ENCODE data around the gene ITPK1.

The ITPK1 gene

DNA sequence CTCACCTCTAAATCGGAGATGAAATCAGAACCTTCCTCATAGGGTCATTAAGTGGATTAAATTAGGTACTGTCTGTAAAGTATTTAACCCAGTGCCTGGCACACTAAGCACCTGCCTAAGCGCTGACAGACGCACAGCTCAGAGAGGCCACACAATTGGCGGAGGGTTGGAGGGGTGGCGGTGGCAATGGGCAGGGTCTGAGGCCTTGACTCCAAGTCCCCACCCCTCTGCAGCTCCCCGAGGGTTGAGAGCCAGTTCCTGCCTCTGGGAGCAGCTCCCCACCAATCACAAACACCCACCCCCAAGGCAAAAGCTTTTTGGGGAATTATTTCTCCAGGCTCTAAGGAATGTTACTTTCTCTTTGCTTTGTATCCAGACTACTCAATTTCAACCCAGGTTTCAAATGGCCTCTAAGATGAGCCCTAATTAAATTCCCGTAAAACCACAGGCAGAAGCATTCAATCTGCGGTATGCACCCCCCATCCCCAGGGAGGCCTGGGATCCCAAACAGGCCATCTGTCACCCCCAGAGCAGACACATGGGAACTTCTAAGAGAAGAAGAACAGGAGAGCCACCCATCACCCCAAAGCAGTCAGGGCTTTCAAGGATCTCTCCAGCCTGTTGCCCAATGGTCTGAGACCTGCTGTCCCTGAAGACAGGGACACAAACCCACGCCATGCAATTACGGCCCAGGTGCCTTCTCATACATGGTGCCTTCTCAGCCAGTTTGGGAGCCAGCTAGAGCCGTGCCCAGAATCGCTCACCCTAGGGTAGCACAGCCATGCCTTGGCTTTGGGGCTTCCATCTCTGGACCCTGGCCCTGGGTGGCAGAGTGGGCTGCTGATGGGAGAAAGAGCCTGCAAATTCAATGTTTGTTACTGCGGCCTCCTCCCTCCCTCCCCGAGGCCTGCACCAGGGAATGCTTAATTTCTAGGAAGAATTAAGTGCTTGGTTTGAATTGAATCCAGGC lies 126.7 kb downstream of the ITPK1 start:
- DNase-seq (ENCODE audit: low spot score) = no peak

DNA sequence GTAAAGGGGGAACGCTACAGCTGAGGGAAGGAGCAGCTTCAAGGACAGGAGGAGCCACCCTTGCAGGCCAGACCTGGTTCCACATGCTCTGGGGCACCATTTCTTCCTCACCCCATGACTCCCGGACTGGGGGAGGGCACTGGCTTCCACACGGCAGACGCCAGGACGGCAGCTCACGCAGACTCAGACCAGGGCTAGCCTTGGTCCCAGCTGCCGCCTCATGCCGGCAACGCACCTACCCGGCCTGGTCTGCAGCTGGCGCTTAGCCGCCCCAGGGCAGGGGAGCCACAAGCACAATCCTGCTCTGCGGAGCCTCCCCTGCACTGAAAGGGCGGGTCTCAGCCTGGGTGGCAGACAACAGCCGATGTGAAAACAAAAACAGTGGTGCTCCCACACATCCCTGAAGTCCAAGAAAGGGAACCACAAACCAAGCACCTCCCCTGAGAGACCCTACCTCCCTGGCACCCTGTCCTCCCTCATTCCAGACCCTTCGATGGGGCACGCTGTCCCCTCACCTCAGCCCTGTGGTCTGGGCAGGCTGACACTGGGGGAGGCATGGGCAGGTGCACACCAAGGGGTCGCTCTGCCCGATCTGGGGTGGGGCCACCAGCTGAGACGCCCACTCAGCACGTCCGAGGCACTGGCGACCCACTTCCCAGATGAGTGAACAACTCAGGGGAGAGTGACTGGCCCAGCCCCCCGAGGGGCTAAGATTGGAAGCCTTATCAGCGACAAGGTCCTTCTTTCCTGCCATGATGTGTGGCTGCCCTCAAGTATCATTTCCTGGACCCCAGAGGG lies 127.8 kb downstream of the ITPK1 start:
- DNase-seq (ENCODE audit: low spot score) = no peak

DNA sequence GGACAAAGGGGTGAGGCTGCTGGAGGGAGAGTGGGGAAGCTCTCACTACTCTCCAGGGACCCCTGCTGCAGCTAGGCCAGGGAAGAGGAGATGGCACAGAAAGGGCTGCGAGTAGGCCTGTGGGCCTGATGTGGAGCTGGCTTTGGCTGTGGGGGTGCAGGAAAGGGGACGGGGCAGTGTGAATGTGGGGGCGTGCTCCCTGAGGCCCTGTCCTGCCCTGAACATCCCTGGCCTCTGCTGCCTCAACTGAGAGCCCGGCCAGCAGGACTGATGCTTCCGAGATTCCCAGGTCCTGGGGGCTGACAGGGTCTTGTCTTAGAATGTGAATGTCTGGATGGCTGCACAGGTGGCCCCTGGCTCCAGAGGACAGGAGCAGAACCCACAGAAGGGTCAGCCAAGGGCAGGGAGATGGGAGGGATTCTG lies 128.6 kb downstream of the ITPK1 start:
- no peak for DNase-seq (ENCODE audit: low spot score)

DNA sequence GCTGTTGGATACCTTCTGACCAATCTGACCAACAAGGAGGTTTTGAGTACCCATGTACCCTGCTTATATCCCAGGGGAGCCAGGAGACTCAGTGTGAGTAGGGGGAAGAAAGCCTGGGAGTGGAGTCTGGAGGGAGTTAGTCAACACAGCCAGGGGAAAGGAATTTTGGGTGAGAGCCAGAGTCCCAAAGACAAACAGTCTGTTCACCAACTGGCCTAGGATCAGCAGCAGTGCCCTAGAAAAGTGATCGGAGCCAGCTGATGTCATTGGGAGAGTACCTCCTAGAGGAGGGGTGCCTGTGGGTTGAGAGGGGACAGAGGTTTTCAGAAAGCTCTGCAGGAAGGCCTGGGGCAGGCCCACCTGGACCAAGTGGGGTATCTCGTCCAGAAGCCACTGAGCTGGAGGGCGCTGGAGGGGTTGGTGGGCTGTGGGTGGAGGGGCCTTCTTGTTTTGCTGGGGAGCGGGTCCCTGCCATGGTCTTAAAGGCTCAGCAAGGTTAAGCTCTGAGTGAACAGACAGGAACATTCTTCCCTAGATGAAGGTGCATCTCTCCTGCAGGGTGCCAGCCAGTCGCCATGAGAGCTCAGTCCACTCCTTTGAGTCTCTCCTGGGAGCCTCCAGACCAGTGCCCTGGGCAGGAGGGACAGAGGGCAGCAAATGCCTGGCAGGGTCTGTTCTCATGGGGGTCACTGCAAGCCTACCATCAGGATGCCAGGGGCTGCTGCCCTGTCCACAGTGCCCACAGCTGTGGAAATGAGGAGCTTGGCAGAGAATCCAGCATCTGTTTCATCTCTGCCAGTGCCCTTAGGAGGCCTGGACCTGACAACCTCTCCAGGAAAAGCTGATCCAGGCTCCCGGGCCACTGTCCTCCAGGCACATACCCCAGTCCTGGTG lies 129.2 kb downstream of the ITPK1 start:
- DNase-seq (ENCODE audit: low spot score) = no peak

DNA sequence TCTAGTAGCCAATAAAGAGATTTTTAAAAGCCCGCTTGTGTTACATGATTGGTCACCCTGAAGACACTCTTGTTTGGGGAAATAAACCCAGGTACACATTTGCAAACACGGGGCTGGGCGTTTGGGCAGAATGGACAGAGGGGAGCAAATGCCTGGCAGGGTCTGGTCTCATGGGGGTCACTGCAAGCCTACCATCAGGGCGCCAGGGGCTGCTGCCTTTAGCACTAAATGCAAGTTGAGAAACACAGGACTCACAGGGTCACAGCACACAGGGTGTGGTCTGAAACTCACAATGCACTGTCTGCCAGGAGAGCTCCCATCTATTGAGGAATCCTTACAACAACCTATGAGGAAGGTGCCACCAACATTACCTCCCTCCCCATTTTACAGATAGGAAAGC lies 130.2 kb downstream of the ITPK1 start:
- no peak for DNase-seq (ENCODE audit: low spot score)

DNA sequence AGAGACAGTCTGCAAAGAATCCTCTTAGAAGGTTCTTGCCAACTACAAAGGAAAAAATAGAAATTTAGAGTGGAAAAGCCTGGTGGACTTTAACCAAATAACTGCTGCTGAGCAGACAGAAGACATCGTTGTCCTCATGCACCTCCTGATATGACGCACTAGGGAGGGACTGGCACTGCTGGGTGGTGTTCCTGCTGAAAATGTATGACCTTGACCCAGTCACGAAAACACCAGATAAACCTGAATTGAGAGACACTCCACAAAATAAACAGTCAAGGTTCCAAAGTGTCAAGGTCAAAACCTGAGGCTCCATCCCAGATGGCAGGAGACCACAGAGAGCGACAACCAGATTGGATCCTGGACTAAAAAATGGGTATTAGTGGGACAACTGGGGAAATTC lies 130.8 kb downstream of the ITPK1 start:
- no peak for DNase-seq (ENCODE audit: low spot score)

DNA sequence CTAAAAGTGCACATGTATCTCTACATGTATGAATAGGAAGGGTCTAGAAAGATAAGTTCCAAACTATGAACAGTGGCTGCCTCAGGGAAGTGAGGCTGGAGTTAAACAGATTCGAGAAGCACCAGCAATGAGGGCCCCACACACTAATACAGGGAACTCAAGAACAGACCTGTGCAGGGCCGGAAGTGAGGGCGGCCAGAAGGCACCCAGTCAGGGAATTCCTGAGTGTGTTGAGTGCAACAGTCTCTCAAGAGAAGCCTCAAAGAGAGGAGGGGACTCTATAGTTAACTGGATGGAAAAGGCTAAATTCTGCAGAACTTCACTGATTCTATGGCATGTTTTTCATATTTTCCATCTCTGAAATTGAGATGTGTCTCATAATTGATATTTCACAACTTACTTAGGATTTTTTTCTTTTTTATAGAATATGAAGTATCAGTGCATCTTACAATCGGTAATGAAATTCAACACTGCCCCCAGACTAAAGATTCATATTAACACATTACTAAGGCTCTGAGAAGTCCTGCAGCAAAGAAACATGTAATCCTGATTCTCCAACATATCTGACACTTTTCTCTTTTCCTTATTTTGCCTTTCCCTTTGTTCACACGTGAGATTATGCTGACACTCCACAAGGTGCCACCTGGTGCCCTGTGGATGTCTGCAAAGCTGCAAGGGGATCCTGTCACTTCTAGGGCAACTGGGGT lies 131.5 kb downstream of the ITPK1 start:
- DNase-seq (ENCODE audit: low spot score) = no peak

DNA sequence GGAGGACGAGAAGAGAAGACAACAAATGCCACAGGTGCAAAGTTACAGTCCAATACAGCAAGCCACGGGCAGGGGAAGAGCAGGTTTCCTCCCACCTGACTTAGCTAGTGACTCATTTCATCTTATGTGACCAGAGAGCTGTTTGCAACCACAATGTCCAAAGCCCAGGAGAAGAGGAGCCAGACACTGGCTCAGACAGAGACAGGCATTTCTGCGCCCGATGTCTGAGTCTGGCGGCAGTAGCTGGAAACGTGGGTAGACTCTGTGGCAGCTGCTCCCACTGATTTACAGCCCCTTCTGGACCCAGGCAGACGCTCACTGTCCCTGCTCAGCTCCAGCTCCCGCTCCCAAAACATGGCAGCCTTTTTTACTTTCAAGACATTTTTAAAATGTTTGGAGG lies 132.8 kb downstream of the ITPK1 start:
- DNase-seq (ENCODE audit: low spot score) = no peak

DNA sequence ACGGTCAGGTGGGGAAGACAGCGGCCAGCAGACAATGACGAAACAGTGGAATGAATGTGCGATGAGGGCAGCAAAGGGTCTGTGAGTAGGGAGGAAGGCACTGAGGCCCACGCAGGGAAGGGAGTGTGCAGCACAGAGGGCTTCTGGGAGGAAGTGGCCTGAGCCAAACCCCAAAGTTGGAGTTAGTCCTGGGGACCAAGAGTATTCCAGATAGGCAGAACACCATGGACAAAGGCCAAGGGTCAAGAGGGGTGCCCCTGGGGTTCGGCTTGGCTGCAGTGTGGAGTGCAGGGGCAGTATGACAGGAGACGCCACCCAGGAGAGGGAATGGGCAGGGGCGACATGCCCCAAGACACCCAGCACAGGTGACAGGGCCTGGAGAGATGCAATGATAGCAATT lies 134.0 kb downstream of the ITPK1 start:
- no peak for DNase-seq (ENCODE audit: low spot score)

DNA sequence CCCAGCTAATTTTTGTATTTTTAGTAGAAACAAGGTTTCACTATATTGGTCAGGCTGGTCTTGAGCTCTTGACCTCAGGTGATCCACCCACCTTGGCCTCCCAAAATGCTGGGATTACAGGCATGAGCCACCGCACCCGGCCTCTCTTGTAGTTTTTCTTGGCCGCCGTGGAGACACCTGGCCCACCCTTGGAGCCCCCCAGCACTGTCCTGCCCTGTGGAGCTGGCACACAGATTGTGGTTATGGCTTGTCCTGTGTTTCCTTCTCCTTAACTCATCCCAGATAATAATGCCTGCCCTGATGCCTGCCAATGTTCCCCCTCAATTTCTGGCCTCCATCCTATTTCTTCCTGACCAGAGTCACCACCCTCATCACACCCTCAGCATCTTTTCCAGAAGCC lies 134.9 kb downstream of the ITPK1 start:
- no peak for DNase-seq (ENCODE audit: low spot score)

DNA sequence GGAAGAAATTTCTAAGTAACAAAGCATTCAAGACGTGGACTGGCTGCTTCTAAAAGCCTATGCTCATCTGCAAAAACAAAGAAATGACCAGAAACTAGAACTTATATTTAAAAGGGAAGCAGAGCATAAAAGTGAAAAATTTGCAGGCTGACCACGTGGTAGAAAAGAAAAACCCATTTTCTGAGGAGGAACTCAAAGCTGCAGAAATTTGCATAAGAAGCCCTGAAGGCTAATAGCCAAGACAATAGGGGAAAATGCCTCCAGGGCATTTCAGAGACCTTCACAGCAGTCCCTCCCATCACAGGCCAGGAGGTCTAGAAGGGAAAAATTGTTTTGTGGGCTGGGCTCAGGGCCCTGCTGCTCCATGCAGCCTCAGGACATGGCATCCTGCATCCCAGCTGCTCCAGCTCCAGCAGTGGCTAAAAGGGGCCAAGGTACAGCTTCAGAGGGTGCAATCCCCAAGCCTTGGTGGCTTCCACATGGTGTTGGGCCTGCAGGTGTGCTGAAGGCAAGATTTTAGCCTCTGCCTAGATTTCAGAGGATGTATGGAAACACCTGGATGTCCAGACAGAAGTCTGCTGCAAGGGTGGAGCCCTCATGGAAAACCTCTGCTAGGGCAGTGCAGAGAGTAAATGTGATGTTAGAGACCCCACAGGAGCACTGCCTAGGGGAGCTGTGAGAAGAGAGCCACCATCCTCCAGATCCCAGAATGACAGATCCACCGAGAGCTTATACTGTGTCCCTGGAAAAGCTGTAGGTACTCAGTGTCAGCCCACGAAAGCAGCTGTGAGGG lies 137.3 kb downstream of the ITPK1 start:
- no peak for DNase-seq (ENCODE audit: low spot score)

DNA sequence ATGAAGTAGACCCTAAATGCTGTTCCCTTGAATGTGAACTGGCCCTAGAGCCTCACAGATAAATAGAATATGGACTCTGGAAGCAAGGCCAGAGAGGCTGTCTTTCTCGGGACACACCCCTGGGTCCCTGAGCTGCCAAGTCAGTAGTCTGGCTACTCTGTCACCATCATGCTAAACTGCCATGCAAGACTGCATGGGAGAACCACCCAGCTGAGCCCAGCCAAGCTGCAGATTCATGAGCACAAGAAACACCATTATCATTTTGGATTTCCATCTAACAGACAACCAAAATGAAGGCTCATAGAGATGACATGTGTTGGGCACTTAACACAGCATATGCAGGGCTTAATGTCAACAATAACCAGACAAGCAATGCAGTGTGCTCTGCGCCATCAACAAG lies 139.5 kb downstream of the ITPK1 start:
- DNase-seq (ENCODE audit: low spot score) = no peak

DNA sequence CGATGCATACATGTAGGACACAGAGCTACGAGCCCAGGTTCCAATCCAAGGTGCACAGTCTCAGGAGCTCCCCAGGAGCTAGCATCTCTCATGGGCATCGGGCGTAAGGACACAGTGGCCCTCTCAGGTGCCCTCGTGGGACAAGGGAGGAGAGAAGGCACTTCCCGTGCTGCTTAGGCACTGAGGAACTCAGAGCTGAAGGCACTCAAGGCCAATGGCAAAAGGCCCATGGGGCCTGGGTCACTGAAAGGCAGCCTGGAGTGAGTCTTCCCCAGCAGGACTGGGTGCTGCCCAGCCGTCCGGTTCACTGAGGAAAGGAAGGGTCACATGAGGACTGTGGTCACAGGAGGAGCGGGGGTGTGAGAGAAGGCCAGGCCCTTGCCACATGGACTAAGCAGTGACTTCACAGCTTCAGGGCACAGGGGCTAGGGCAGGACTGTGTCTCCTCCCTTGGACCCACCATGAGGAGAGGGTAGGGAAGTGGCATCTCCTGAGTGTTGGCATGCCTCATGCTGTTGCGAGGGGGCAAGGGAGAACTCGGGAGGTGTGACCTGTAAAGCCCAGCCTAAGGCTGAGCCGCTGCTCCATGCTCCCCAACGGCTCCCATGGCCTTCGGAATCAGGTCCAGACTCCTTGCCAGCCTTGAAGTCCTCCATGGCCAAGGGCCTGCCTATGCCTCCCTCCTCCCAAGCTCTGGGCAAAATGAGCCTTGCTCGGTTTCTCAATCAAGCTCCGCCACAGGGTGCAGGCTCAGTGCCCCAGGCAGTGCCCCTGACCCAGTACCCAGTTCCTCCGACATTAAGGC lies 141.0 kb downstream of the ITPK1 start:
- DNase-seq (ENCODE audit: low spot score) = no peak

DNA sequence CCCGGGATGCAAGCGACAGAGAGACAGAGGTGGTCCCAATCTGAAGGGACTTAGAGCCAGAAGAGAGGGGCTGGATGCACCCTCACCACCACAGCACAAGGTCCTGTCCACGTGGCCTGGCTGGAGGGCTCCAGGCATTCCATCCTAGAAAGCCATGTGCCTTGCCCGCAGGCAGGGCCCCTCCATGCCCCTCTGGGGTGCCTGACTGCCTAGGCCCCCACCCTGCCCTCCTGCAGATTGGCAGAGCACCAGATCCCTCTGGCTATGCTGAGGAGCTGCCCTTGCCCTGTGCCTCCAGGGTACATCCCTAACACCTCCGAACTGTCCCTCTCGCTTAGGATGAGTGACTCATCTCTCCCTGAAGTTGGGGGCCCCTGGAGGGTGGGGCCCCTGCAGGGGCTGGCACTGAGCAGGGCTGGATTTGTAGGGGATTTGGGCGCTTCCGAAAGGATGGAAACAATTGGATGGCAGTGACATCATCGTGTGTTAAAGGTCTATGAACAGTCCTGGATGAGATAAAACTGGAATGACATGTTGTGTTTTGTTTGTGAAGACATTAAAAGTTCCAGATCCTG lies 141.8 kb downstream of the ITPK1 start:
- no peak for DNase-seq (ENCODE audit: low spot score)

DNA sequence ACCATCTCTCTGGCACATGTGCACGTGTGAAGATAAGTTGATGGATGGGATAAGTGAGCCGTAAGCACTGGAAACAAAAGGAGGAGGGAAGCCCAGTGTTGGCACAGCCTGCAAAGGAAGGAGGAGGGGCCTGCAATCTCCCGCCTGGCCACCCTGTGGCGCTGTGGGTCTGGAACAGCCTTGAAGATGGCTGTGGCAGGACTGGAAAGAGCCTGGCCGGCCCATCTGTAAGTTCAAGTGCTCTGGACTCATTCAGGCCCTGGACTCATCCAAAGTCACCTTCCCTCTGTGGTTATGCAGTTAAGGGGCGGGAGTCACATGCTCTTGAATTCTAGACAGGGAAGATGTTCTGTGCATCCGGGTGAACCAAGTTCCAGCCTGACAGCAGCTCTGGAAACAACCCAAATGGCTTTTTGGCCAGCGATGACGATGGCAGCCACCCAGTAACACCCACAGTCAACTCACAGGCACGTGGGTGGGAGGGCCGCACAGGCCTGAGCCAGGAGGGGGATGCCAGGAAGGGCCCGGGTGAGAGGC lies 142.4 kb downstream of the ITPK1 start:
- peak; percentile 28 for DNase-seq (ENCODE audit: low spot score)

DNA sequence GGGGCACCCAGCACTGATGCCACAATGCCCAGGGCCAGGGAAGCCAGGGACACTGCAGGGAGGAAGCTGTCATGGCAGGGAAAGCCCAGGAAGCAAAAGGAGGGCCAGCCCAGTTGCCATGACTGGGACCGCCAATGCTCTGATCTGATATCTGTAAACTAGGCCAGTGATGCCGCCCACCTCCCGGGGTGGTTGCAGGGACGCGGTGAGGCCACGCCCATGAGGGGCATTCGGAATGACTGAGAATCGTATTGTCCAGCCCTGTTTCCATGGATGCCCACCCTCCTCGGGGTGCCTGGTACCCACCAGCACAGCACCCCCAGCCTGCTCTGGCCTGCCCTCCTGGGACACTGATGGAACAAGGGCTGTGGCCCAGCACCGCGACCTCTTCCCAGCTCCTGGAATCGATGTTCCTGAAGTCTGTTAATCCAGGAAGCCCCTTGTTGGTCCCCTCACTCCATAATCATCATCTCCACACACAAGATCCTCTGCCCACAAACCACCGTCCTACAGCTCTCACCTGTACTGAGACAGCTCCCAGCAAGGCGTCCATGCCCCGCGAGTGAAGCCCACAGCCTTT lies 144.0 kb downstream of the ITPK1 start:
- DNase-seq (ENCODE audit: low spot score) = no peak

DNA sequence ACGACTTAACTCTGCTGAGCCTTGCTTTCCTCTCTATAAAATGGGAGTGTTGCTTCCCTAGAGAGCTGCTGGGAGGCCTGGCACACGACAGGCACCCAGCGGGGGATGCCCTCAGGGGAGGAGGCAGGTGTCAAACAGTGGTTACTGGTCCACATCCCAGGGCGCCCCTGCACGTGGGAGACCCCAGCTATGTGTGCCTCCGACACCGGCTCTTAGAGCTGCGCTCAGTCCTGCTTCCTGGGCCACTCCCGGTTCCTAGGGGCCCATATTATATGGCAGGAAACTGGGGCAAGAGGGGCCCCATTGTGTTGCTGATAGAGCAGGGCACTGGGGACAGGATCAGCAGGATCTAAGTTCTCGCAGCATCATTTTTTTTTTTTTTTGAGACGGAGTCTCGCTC lies 145.5 kb downstream of the ITPK1 start:
- DNase-seq (ENCODE audit: low spot score) = no peak

DNA sequence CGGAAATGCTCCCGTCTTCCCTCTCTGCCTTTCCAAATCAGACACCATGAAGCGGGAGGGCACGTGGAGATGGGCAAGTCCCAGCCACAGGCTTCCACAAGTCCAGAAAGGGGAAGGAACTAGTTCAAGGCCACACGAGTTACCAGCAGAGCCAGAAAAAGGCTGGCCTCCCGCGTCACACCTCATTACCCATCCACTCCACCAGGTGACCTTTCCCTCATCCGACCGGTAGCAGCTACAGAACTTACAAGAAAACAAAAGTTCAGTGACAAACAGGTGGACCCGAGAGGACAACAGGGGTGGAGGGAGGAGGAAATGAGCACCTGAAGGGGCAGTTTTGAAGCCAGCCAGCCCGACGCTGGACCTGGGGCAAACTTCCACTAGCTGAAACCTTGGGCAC lies 145.9 kb downstream of the ITPK1 start:
- DNase-seq (ENCODE audit: low spot score) = no peak

DNA sequence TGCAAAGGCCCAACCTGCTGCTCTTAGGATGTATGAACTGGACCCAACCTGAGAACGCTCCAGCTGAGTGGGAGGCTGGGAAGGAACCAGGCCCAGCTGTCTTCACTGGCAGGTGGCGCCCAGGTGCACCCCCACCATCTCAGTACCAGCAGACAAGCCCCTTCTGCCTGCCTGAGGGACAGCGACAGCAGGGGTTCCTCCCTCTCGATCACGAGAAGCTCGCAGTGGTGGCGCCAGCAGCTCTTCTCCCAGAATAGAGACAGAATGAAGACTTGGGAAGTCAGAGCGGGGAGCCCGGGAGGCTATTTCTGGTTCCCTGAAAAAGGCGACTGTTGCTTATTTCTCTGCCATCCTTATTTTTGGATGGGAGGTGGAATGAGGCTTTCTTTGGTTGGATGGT lies 146.3 kb downstream of the ITPK1 start:
- DNase-seq (ENCODE audit: low spot score) = no peak

All from RKO (cell line).